Neural cell (in vitro differentiated cells): ENCODE results near the gene DNAI1. TPM values are rescaled to one million over a fixed set of nuclear protein-coding genes. Genes with fewer than 3 reads are reported as not detected.

ENCODE experiments used
- polyA plus RNA-seq: library from polyadenylated mRNA; depleted of rRNA; stranded (reverse); fragments of >200 nt; gene quantifications from 2 replicates; pipeline ENCODE4 v1.2.3, GENCODE V29; 2014
- small RNA-seq, 3 experiments: library from RNA; depleted of rRNA; stranded (forward); fragments of <200 nt; gene quantifications; one replicate each; pipeline ENCODE3, GENCODE V24; 2012

Gene DNAI1
- polyA plus RNA-seq, 1 donor from 2014 or later, result 0.99 TPM

Small RNA genes within 50 kb of the gene (small RNA-seq; reads per million reads assigned to genes)
- gene RN7SKP24, result 0 reads per million in 3 experiments

Other genes with a start within 250 kb of the DNAI1 start
- gene KIF24, start 129.5 kb upstream of the DNAI1 start, polyA plus RNA-seq, result 0.19 and 0.36 TPM in 2 replicates
- 62.6 and 88.3 TPM in 2 replicates for gene NUDT2, start 129.2 kb upstream of the DNAI1 start, polyA plus RNA-seq
- 0.58 and 1.0 TPM in 2 replicates for gene MYORG, start 81.9 kb upstream of the DNAI1 start, polyA plus RNA-seq
- gene FAM219A, start 235 bp upstream of the DNAI1 start, polyA plus RNA-seq, result 51.8 and 56.6 TPM in 2 replicates
- 163 and 172 TPM in 2 replicates for gene ENHO, start 64.2 kb downstream of the DNAI1 start, polyA plus RNA-seq
- 19.0 and 20.7 TPM in 2 replicates for gene CNTFR, start 130.9 kb downstream of the DNAI1 start, polyA plus RNA-seq
- gene RPP25L, start 153.3 kb downstream of the DNAI1 start, polyA plus RNA-seq, result 27.5 and 31.4 TPM in 2 replicates
- 380 and 391 TPM in 2 replicates for gene DCTN3, start 161.7 kb downstream of the DNAI1 start, polyA plus RNA-seq
- gene ARID3C, start 170.3 kb downstream of the DNAI1 start, polyA plus RNA-seq, result 2.1 and 2.8 TPM in 2 replicates
- 50.2 and 52.5 TPM in 2 replicates for gene SIGMAR1, start 179.0 kb downstream of the DNAI1 start, polyA plus RNA-seq
- gene GALT, start 187.9 kb downstream of the DNAI1 start, polyA plus RNA-seq, result 116 and 182 TPM in 2 replicates
- gene IL11RA, start 193.4 kb downstream of the DNAI1 start, polyA plus RNA-seq, result 59.1 and 98.5 TPM in 2 replicates
- 0.82 and 2.9 TPM in 2 replicates for gene CCL27, start 203.9 kb downstream of the DNAI1 start, polyA plus RNA-seq
- gene CCL19, start 232.5 kb downstream of the DNAI1 start, polyA plus RNA-seq, result not detected in 2 replicates